A549 (cell line): ENCODE data around the gene KCNQ5. TPM values are rescaled to one million over a fixed set of nuclear protein-coding genes. Genes with fewer than 3 reads are reported as not detected.

Experiments
- ATAC-seq, 2 experiments: fragments of 200-7000 bp in 1 of 2; fragments of >200 bp in 1 of 2; cut with Nextera tagmentation in 1 of 2; cut with Tn5 transposase in 1 of 2; 3 replicates each; pipeline versions ENCODE4 v1.8.0 to v1.9.1; 2018 to 2020; ENCODE audit warnings: mild to moderate bottlenecking in 1 of 2, moderate library complexity in 1 of 2
- CTCF ChIA-PET: fragments of 300-600 bp; sonication (Branson Sonifier 250); formaldehyde crosslinking; extraction: SDS; loops from one replicate; lab custom pipeline; 2021; ENCODE audit warnings: antibody characterized with exemption, inconsistent platforms; lab: Yijun Ruan, JAX
- POLR2A ChIA-PET: fragments of 350-600 bp; formaldehyde crosslinking; extraction: SDS; loops from one replicate; lab custom pipeline; 2021; ENCODE audit warnings: antibody characterized with exemption, inconsistent platforms; lab: Yijun Ruan, JAX
- DNase-seq, 2 experiments: peaks; one replicate each; pipeline versions ENCODE4 v3.0.0 to v3.0.0-alpha.2; 2011 to 2016; ENCODE audit warnings: low read depth in 1 of 2, low spot score in 1 of 2
- FAIRE-seq: peaks from 2 replicates; lab custom pipeline; 2011; peaks lifted over from hg19 to GRCh38; lab: Jason Lieb, UNC
- H3K27ac ChIP-seq, 2 experiments: fragments of >200 bp; sonication (Bioruptor Twin); formaldehyde crosslinking; 3 replicates each; pipeline ENCODE4 v1.5.1; 2016 to 2017
- H3K4me1 ChIP-seq: fragments of >200 bp; sonication (Bioruptor Twin); formaldehyde crosslinking; 3 replicates; pipeline ENCODE4 v1.6.1; 2016
- H3K4me2 ChIP-seq: fragments of >200 bp; sonication (Bioruptor Twin); formaldehyde crosslinking; 3 replicates; pipeline ENCODE4 v1.6.1; 2016
- H3K4me3 ChIP-seq: fragments of >200 bp; sonication (Bioruptor Twin); formaldehyde crosslinking; 3 replicates; pipeline ENCODE4 v1.5.1; 2016
- H3K9me3 ChIP-seq: fragments of >200 bp; sonication (Bioruptor Twin); formaldehyde crosslinking; 3 replicates; pipeline ENCODE4 v1.6.1; 2016
- CBX2 ChIP-seq: fragments of 200-600 bp; sonication (generic); IDR thresholded peaks from 2 replicates; pipeline ENCODE4 v1.6.1; 2016; ENCODE audit warnings: low read depth, mild to moderate bottlenecking, borderline replicate concordance
- CBX8 ChIP-seq: fragments of 200-600 bp; sonication (generic); IDR thresholded peaks from 2 replicates; pipeline ENCODE4 v1.6.1; 2016
- CEBPB ChIP-seq, 2 experiments: fragments of >200 bp in 1 of 2; sonication (Bioruptor Twin) in 1 of 2; formaldehyde crosslinking in 1 of 2; IDR thresholded peaks; 2 replicates each; pipeline ENCODE4 v1.6.1; 2012 to 2016
- EHMT2 ChIP-seq: fragments of 200-600 bp; sonication (generic); IDR thresholded peaks from 2 replicates; pipeline ENCODE4 v1.6.1; 2016; ENCODE audit warnings: antibody characterized with exemption, low read depth, mild to moderate bottlenecking, moderate library complexity
- FOXS1 ChIP-seq: fragments of 250-450 bp; sonication (Bioruptor Pico); IDR thresholded peaks from 2 replicates; pipeline ENCODE4 v1.5.0; 2020; ENCODE audit warnings: mild to moderate bottlenecking, moderate library complexity
- GATA3 ChIP-seq: IDR thresholded peaks from 2 replicates; pipeline ENCODE4 v1.6.1; 2012; ENCODE audit warnings: borderline replicate concordance
- HOXA7 ChIP-seq: fragments of 250-450 bp; sonication (Bioruptor Pico); IDR thresholded peaks from 2 replicates; pipeline ENCODE4 v1.5.0; 2020; ENCODE audit warnings: mild to moderate bottlenecking, moderate library complexity
- JUN ChIP-seq, 2 experiments: fragments of >200 bp; sonication (Bioruptor Twin); formaldehyde crosslinking; IDR thresholded peaks; 2 replicates in 1 of 2; 3 replicates in 1 of 2; pipeline ENCODE4 v1.6.1; 2016 to 2017
- KDM5A ChIP-seq: fragments of 200-600 bp; sonication (generic); IDR thresholded peaks from 2 replicates; pipeline ENCODE4 v1.6.1; 2016; ENCODE audit warnings: antibody characterized with exemption, mild to moderate bottlenecking
- MAFK ChIP-seq: fragments of 450-650 bp; IDR thresholded peaks from 2 replicates; pipeline ENCODE4 v1.6.1; 2014; ENCODE audit not compliant: partially characterized antibody
- MAZ ChIP-seq: fragments of 150-350 bp; IDR thresholded peaks from 2 replicates; pipeline ENCODE4 v1.6.1; 2014; ENCODE audit warnings: antibody characterized with exemption, low read depth, low read length, borderline replicate concordance
- NFE2L2 ChIP-seq: fragments of 150-350 bp; conservative IDR thresholded peaks from 2 replicates; pipeline ENCODE4 v1.6.1; 2014; ENCODE audit warnings: low read length
- NR3C1 ChIP-seq: fragments of >200 bp; sonication (Bioruptor Twin); formaldehyde crosslinking; IDR thresholded peaks from 3 replicates; pipeline ENCODE4 v1.6.1; 2017
- PBX3 ChIP-seq: IDR thresholded peaks from 2 replicates; pipeline ENCODE4 v1.6.1; 2012
- POLR2AphosphoS2 ChIP-seq: conservative IDR thresholded peaks from 2 replicates; pipeline ENCODE4 v1.6.1; 2012; ENCODE audit warnings: low read length, improper control_type of control experiment, inconsistent platforms
- RARB ChIP-seq: fragments of 250-450 bp; sonication (Bioruptor Pico); IDR thresholded peaks from 2 replicates; pipeline ENCODE4 v1.8.0; 2021; ENCODE audit warnings: mild to moderate bottlenecking, moderate library complexity
- RNF2 ChIP-seq: fragments of 200-600 bp; sonication (generic); IDR thresholded peaks from 2 replicates; pipeline ENCODE4 v1.6.1; 2016; ENCODE audit warnings: low read depth, mild to moderate bottlenecking, antibody characterized with exemption, moderate library complexity, borderline replicate concordance
- TFCP2L1 ChIP-seq: fragments of 250-450 bp; sonication (Bioruptor Pico); IDR thresholded peaks from 2 replicates; pipeline ENCODE4 v1.5.0; 2021; ENCODE audit warnings: mild to moderate bottlenecking
- USF2 ChIP-seq: fragments of 450-650 bp; IDR thresholded peaks from 2 replicates; pipeline ENCODE4 v1.6.1; 2014; ENCODE audit warnings: antibody characterized with exemption
- ZFP36 ChIP-seq: fragments of 450-650 bp; IDR thresholded peaks from 2 replicates; pipeline ENCODE4 v1.6.1; 2014; ENCODE audit warnings: borderline replicate concordance; ENCODE audit not compliant: partially characterized antibody
- ZNF302 ChIP-seq: fragments of 250-450 bp; sonication (Bioruptor Pico); IDR thresholded peaks from 2 replicates; pipeline ENCODE4 v1.9.0; 2021; ENCODE audit warnings: inconsistent platforms, mild to moderate bottlenecking, moderate library complexity
- ZSCAN20 ChIP-seq: fragments of 250-450 bp; sonication (Bioruptor Pico); IDR thresholded peaks from 2 replicates; pipeline ENCODE4 v1.8.0; 2022; ENCODE audit warnings: mild to moderate bottlenecking, moderate library complexity
- WGBS: methylation state at CpG from one replicate; pipeline ENCODE4 v1.1.6; 2017; ENCODE audit errors: missing lambda C conversion rate; 5-methylcytosine and 5-hydroxymethylcytosine counted together
- polyA plus RNA-seq, 4 experiments: library from polyadenylated mRNA; depleted of rRNA in 3 of 4; stranded (reverse); fragments of >200 nt; fragmentation: RNase III in 1 of 4; extraction: RNeasy Plus Mini Kit Qiagen cat#74134 plus additional on column Dnase treatment in 1 of 4; gene quantifications; 2 replicates in 3 of 4; 3 replicates in 1 of 4; pipeline ENCODE4 v1.2.3, GENCODE V29; 2011 to 2017
- TF ChIP-seq, protein P1 (sequence below): fragments of >200 bp; sonication (Bioruptor Twin); formaldehyde crosslinking; IDR thresholded peaks from 3 replicates; pipeline ENCODE4 v1.5.1; 2016
- TF ChIP-seq, protein P2 (sequence below): IDR thresholded peaks from 2 replicates; pipeline ENCODE4 v1.6.1; 2012
- TF ChIP-seq, protein P3 (sequence below): fragments of 250-450 bp; sonication (Bioruptor Pico); IDR thresholded peaks from 2 replicates; pipeline ENCODE4 v1.5.0; 2020; ENCODE audit warnings: low read depth, mild to moderate bottlenecking, moderate library complexity

KCNQ5 gene
- polyA plus RNA-seq, 2 of the 4 experiments (the other 2 are of a cell fraction), result 1.2 to 1.3 TPM

DNA sequence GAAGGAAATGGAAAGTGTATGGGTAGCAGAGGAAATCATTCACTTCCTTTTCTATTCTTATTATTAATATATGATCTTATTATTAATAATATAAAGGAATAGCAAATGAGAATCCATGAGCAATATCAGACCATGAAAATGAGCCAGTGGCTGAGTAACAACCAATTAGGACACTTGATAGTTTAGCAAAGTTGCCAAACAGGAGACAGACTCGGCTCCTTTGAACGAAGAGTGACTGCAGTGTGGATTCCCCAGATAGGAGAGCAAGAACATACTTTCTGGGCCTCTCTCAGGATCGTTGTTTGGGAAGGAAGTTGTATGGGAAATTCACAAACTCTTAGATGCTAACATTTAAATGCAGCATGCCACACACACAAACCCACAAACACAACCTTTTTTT, 381.4 kb downstream of the KCNQ5 start:
- WGBS, result 56% methylated on average over 3 of the region's 3 CpGs
- FAIRE-seq (no peak), ATAC-seq (no peak), DNase-seq (no peak)
- TF ChIP-seq GATA3 (no peak), FOXS1 (CRISPR knock-in tag) (no peak), MAFK (no peak), POLR2AphosphoS2 (no peak), NFE2L2 (no peak), MAZ (no peak), JUN (IDR thresholded peaks at IDR 0.05) (no peak), ZSCAN20 (CRISPR knock-in tag) (no peak), CBX8 (no peak), EHMT2 (no peak)
- TF ChIP-seq, protein P1, sequence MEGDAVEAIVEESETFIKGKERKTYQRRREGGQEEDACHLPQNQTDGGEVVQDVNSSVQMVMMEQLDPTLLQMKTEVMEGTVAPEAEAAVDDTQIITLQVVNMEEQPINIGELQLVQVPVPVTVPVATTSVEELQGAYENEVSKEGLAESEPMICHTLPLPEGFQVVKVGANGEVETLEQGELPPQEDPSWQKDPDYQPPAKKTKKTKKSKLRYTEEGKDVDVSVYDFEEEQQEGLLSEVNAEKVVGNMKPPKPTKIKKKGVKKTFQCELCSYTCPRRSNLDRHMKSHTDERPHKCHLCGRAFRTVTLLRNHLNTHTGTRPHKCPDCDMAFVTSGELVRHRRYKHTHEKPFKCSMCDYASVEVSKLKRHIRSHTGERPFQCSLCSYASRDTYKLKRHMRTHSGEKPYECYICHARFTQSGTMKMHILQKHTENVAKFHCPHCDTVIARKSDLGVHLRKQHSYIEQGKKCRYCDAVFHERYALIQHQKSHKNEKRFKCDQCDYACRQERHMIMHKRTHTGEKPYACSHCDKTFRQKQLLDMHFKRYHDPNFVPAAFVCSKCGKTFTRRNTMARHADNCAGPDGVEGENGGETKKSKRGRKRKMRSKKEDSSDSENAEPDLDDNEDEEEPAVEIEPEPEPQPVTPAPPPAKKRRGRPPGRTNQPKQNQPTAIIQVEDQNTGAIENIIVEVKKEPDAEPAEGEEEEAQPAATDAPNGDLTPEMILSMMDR, result no peak
- TF ChIP-seq, protein P2, sequence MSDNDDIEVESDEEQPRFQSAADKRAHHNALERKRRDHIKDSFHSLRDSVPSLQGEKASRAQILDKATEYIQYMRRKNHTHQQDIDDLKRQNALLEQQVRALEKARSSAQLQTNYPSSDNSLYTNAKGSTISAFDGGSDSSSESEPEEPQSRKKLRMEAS, result no peak
- Histone ChIP-seq H3K9me3 (no peaks in the 10 kb centered on the region), H3K4me1 (no peaks in the 10 kb centered on the region), H3K4me2 (no peak overlapping the region), H3K4me3 (no peak overlapping the region), H3K27ac (no peak overlapping the region)
- CTCF ChIA-PET, result no interaction called here
- POLR2A ChIA-PET, result no interaction called here

DNA sequence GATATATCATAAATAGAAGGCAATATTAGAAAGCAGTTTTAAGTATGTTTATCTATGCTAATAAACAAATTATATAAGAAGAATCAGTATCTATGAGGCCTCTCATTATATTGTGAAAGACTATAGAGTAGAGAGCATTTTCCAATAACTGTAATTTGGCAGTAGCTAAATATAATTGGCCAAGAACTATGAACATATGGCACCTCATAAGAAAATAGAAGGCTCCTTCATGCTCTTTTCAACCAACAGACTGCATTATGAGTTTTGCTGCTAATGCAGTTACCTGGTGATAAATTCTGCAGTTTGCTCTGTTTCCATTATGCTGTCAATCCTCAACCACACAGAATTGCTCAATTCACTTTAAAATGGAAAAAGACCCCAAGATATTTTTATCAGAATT, 382.4 kb downstream of the KCNQ5 start:
- POLR2A ChIA-PET, result no interaction called here

GRCh38 chr6:73004861-73005260, 383.0 kb downstream of the KCNQ5 start:
- H3K4me3 ChIP-seq, result no peak overlapping the region
- H3K27ac ChIP-seq, result no peak overlapping the region
- FAIRE-seq (no peak), ATAC-seq (no peak), DNase-seq (no peak)
- TF ChIP-seq NFE2L2, result no peak
- no peak for TF ChIP-seq ZFP36
- TF ChIP-seq HOXA7, result no peak
- TF ChIP-seq CEBPB (IDR thresholded peaks at IDR 0.05), result no peak
- TF ChIP-seq, protein P1, result no peak
- TF ChIP-seq NR3C1, result no peak
- TF ChIP-seq JUN (IDR thresholded peaks at IDR 0.05), result no peak
- no peak for TF ChIP-seq RNF2
- no peak for TF ChIP-seq USF2
- no peak for TF ChIP-seq KDM5A
- TF ChIP-seq, protein P2, result no peak
- no peak for TF ChIP-seq TFCP2L1 (CRISPR knock-in tag)
- TF ChIP-seq ZNF302 (CRISPR knock-in tag), result no peak
- no peak for TF ChIP-seq PBX3
- TF ChIP-seq, protein P3, sequence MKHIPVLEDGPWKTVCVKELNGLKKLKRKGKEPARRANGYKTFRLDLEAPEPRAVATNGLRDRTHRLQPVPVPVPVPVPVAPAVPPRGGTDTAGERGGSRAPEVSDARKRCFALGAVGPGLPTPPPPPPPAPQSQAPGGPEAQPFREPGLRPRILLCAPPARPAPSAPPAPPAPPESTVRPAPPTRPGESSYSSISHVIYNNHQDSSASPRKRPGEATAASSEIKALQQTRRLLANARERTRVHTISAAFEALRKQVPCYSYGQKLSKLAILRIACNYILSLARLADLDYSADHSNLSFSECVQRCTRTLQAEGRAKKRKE (CRISPR knock-in tag), result no peak
- no peak for TF ChIP-seq CBX2
- no peak for TF ChIP-seq GATA3
- TF ChIP-seq CBX8, result no peak
- 40% methylated on average over 2 of the region's 2 CpGs for WGBS
- no peaks in the 10 kb centered on the region for H3K4me1 ChIP-seq
- POLR2A ChIA-PET, result no interaction called here
- no peaks in the 10 kb centered on the region for H3K9me3 ChIP-seq
- no peak overlapping the region for H3K4me2 ChIP-seq
- CTCF ChIA-PET, result interaction anchor here (1.0 kb wide), 1 partner anchor 424 kb away, joined by 3 read pairs; no protein-coding TSS in a partner anchor

More for the DNA sequence above, 382.4 kb downstream of the KCNQ5 start:
- Histone ChIP-seq H3K27ac (no peak overlapping the region), H3K4me2 (no peak overlapping the region), H3K4me3 (no peak overlapping the region), H3K9me3 (no peaks in the 10 kb centered on the region), H3K4me1 (no peaks in the 10 kb centered on the region)
- DNase-seq (no peak), ATAC-seq (no peak), FAIRE-seq (no peak)
- CTCF ChIA-PET, result no interaction called here
- TF ChIP-seq RARB (CRISPR knock-in tag), result no peak
- no peak for TF ChIP-seq HOXA7
